GM23248 (cell line): ENCODE measurements around the gene RYR3.

ENCODE experiments used
- EZH2 ChIP-seq: fragments of 200-600 bp; sonication (generic); IDR thresholded peaks from 2 replicates; pipeline ENCODE4 v1.6.1; 2018; ENCODE audit warnings: antibody characterized with exemption, mild to moderate bottlenecking; ENCODE audit not compliant: insufficient read depth, poor library complexity, severe bottlenecking
- EZH2phosphoT487 ChIP-seq: fragments of 200-600 bp; sonication (generic); IDR thresholded peaks from 2 replicates; pipeline ENCODE4 v1.6.1; 2018; ENCODE audit warnings: antibody characterized with exemption, moderate library complexity, mild to moderate bottlenecking, low read depth; ENCODE audit not compliant: insufficient read depth

DNA sequence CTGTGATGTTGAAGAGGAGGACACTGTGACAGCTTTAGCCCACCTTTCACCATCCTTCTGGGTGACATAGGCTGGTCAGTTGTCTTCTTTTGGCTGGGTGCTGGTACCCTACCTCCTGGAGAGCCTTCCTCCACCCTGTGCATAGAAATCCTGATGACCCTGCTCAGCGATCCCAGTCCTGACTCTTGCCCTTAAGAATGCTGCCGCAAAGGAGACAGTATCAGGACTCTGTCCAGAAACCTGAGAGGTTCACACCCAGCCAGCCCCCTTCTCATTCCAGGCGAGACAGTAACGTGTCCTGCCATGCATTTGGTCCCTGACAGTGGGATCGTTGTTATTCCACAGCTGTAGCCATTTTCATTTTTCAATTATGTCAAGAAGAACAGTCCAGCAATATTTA is 344.7 kb downstream of the RYR3 start:
- TF ChIP-seq EZH2phosphoT487 (no peak), EZH2 (no peak)
